ENCODE measurements around the gene PTPRD.

The PTPRD gene

DNA sequence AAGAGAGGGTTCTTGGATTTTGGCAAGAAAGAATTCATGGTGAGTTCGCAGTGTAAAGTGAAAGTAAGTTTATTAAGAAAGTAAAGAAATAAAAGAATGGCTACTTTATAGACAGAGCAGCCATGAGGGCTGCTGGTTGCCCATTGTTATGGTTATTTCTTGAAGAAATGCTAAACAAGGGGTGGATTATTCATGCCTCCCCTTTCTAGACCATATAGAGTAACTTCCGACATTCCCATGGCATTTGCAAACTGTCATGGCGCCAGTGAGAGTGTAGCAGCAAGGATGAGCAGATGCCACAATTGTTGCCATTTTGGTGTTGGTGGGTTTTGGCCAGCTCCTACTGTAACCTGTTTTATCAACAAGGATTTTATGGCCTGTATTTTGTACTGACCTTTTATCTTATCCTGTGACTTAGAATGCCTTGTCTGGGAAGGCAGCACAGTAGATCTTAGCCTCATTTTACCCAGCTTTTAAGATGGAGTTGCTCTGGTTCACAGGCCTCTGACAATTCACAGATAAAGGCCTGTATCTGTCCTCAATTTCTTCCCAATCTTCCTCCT, 1787.1 kb downstream of the PTPRD start:
- no peak for DNase-seq (ENCODE audit: low read depth)
- H3K4me3 ChIP-seq (ENCODE audit: low read depth, low read length), result no peak overlapping the region
- TF ChIP-seq, protein P1, sequence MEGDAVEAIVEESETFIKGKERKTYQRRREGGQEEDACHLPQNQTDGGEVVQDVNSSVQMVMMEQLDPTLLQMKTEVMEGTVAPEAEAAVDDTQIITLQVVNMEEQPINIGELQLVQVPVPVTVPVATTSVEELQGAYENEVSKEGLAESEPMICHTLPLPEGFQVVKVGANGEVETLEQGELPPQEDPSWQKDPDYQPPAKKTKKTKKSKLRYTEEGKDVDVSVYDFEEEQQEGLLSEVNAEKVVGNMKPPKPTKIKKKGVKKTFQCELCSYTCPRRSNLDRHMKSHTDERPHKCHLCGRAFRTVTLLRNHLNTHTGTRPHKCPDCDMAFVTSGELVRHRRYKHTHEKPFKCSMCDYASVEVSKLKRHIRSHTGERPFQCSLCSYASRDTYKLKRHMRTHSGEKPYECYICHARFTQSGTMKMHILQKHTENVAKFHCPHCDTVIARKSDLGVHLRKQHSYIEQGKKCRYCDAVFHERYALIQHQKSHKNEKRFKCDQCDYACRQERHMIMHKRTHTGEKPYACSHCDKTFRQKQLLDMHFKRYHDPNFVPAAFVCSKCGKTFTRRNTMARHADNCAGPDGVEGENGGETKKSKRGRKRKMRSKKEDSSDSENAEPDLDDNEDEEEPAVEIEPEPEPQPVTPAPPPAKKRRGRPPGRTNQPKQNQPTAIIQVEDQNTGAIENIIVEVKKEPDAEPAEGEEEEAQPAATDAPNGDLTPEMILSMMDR (IDR thresholded peaks at IDR 0.05; ENCODE audit: insufficient read depth, low read depth, low read length, missing control alignments), result no peak

DNA sequence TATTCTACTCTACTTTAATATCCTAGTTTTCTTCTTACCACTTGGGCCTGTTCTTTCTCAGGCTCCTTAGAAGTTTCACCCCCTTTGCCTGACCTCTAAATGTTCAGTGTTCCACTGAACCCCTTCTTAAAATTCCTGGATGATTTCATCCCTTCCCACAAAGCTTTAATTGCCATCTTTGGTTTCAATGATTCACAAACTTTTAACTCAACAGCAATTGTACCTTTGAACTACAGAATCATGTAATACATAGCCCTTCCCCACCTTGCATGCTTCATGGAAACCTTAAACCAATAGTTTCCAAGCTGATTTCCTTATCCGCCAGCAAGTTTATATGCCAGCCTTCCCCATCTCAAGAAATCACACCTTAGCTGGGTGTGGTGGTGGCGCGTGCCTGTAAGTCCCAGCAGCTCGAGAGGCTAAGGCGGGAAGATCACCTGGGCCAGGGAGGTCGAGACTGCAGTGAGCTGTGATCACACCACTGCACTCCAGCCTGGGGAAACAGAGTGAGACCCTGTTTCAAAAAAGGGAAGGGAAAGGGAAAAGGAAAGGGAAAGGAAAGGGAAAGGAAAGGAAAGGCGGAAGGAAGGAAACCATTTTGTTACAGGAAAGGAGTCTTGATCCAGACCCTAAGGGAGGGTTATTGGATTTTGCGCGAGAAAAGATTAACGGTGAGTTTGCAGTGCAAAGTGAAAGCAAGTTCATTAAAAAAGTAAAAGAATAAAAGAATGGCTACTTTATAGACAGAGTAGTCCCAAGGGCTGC, 1789.5 kb downstream of the PTPRD start:
- no peak overlapping the region for H3K4me3 ChIP-seq (ENCODE audit: low read depth, low read length)
- TF ChIP-seq, protein P1 (IDR thresholded peaks at IDR 0.05; ENCODE audit: insufficient read depth, low read depth, low read length, missing control alignments), result no peak
- no peak for DNase-seq (ENCODE audit: low read depth)

DNA sequence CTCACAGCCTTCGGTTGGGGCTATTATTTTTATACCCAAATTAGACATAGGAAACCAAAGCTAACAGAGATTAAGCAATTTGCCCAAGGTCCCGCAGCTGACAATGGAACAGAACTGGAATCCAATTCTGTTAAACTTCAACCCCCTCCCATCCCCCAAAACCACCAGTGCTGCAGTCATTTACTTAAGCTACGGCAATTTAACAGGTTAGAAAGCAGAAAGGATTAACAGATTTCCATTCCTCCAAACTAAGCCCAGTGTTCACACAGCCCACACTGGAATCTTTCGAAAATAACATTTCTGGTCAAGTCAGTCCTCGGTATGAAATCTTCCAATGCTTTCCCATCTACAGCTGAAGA, 1790.2 kb downstream of the PTPRD start:
- TF ChIP-seq, protein P1 (IDR thresholded peaks at IDR 0.05; ENCODE audit: insufficient read depth, low read depth, low read length, missing control alignments), result no peak
- H3K4me3 ChIP-seq (ENCODE audit: low read depth, low read length), result no peak overlapping the region
- DNase-seq (ENCODE audit: low read depth), result no peak

DNA sequence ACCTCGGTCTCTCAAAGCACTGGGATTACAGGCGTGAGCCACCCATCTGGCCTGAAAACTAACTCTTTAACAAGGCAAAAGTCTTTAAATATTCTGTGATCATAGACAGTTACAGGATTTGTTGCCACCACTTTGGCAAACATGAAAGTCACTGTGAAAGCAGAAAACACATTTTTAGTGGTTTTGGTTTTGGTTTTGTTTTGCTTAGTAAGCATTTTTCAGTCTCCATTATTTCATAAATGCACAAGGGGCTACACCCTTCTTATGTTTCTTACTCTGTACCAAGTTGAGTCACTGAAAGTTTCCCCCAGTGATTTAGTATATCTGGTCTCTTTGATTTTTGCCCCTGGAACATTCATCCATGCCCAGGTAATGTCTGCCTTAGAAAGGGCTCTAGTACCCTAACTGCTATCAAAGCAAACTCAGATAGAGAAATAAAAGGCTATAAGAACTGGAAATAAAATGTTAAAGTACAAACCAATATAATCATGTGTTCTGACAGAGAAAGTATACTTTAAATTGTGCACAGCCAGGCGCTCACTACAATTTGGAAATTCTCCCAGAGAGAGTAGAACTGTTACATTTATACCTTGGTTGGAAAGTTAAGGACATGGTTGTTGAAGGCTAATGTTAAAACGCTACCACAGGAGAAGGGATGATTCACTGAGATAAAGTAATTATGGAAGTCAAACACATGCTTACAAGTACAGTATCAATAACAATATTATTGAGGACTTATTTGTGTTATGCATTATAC, 1790.7 kb downstream of the PTPRD start:
- peak; percentile 8 for DNase-seq (ENCODE audit: low read depth)
- TF ChIP-seq, protein P1 (IDR thresholded peaks at IDR 0.05; ENCODE audit: insufficient read depth, low read depth, low read length, missing control alignments), result no peak
- H3K4me3 ChIP-seq (ENCODE audit: low read depth, low read length), result no peak overlapping the region

DNA sequence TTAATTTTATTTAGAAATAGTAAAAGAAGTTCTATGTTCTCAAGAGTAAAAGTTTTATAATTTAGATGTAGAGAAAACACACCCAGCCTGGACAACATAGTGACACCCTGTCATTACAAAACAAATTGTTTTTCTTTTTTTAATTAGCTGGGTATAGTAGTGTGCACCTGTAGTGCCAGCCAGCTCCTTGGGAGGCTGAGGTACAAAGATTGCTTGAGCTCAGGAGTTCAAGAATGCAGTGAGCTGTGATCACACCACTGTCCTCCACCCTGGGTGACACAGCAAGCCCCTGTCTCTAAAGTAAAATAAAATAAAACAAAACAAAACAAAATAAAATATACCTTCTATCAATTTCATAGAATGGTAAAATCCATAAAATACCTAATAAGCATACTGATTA, 1795.5 kb downstream of the PTPRD start:
- no peak for DNase-seq (ENCODE audit: low read depth)

DNA sequence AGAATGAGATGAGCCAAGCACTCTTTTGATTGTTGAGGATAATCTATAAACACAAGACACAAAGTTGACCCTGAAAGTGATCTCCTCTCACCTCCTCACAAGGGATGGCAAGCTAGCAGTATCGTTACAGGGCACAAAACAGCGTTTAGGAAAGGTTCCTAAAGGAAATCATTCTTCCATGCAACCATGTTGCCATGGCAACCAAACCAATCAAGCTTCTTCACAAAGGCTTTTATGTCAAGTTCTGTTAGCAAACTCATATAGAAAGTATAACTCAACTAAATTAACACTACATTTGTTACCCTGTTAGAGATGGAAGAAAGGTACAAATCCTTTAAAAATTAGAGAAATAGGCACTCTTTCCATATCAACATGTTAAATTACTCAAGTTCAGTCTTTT, 1796.4 kb downstream of the PTPRD start:
- peak; percentile 1 for DNase-seq (ENCODE audit: low read depth)
- no peak overlapping the region for H3K4me3 ChIP-seq (ENCODE audit: low read depth, low read length)
- TF ChIP-seq, protein P1 (IDR thresholded peaks at IDR 0.05; ENCODE audit: insufficient read depth, low read depth, low read length, missing control alignments), result no peak

More for the DNA sequence above, 1795.5 kb downstream of the PTPRD start:
- TF ChIP-seq, protein P1 (IDR thresholded peaks at IDR 0.05; ENCODE audit: insufficient read depth, low read depth, low read length, missing control alignments), result no peak
- H3K4me3 ChIP-seq (ENCODE audit: low read depth, low read length), result no peak overlapping the region
